Astrocyte of the spinal cord (primary cell): ENCODE data around the gene DNAH10.
A peak's percentile ranks its signal among the peaks of the same experiment; 100 is the strongest.
"Not testable (repeated sequence)": the region's sequence is repeated elsewhere in the genome, so short reads cannot be mapped to it uniquely, and the experiment has no call there.

Experiments used
- DNase-seq: peaks from one replicate; pipeline ENCODE4 v3.0.0; 2011; ENCODE audit warnings: low read depth, low spot score
- H3K4me3 ChIP-seq: 2 replicates; pipeline ENCODE4 v1.5.1; 2011; ENCODE audit warnings: low read depth, mild to moderate bottlenecking, low read length, moderate library complexity
- CTCF ChIP-seq: IDR thresholded peaks from 2 replicates; pipeline ENCODE4 v1.5.1; 2012; ENCODE audit warnings: low read depth, mild to moderate bottlenecking, low read length, inconsistent platforms
- in situ Hi-C: cut with HindIII; loops from 2 replicates; pipeline ENCODE4 v1.10.0; 2017; ENCODE audit warnings: low sequenced_read_pairs

DNAH10 gene

DNA sequence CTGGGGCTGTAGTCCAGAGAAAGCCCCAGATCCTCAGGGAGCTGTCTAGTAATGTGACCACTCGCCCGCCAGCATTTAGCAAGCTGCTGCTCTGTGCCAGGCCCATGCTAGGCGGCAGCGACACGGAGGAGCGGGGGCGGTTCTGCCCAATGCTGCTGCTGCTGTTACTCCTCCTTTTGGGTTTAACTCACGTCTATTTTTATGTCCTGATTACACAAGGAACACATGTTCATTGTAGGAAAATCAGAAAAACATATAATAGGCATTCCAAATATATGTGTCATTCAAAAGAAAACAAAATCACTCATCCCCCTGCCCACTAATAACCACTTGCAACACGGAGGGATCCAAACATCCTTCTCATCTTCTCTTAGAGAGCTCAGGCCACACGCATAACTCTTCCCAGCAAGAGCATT is 180.1 kb downstream of the DNAH10 start:
- DNase-seq: peak; percentile 86
- no peak overlapping the region for H3K4me3 ChIP-seq
- no peak for TF ChIP-seq CTCF
- in situ Hi-C loops: no loop called here

GRCh38 chr12:123942911-123943648 is 181.0 kb downstream of the DNAH10 start:
- DNase-seq: no peak
- in situ Hi-C loops: no loop called here
- no peak for TF ChIP-seq CTCF
- H3K4me3 ChIP-seq: no peak overlapping the region

DNA sequence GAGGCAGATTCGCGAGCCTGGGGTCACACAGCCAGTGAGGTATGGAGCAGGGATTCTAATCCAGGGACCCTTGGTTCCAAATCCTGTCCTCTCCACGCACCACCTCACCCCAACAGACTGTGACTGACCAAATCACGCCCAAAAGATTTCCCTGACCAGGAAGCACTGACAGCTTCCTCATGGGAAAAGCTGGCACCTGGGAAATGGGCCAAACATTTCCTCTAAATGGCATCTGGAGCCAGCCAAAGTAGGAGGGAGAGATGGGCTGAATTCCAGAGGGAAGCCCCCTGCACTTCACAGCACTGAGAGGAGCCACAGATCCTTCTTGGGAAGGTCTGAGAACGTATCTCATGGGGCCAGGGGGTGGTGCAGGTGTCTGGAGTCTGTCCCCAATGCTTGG is 181.7 kb downstream of the DNAH10 start:
- TF ChIP-seq CTCF: no peak
- no peak overlapping the region for H3K4me3 ChIP-seq
- DNase-seq: no peak
- in situ Hi-C loops: no loop called here

DNA sequence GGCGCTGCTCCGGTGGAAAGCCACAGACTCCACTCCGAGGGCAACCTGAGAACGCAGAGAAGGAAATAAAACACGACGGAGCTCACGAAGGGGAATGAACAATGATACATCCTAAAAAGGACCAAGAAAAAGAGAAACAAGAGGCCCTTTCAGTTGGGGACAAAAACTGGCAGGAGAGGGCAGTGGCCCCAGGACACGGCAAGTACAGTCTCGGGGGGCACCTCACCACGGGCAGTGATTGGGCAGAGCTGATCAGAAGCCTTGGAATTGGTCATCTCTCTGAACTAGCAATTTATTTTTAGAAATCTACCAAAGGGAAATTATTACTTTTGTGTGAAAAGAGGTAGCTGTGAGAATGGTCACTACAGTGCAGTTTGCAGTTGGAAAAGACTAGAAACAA is 182.6 kb downstream of the DNAH10 start:
- in situ Hi-C loops: no loop called here
- H3K4me3 ChIP-seq: no peak overlapping the region
- no peak for DNase-seq
- TF ChIP-seq CTCF: no peak

GRCh38 chr12:123945287-123946151 is 183.4 kb downstream of the DNAH10 start:
- no peak for DNase-seq
- no peak for TF ChIP-seq CTCF
- no peak overlapping the region for H3K4me3 ChIP-seq
- in situ Hi-C loops: no loop called here

GRCh38 chr12:123946152-123946515 is 184.0 kb downstream of the DNAH10 start:
- in situ Hi-C loops: no loop called here
- no peak for DNase-seq
- no peak overlapping the region for H3K4me3 ChIP-seq
- no peak for TF ChIP-seq CTCF

- H3K4me3 ChIP-seq, DNase-seq, in situ Hi-C loops: not testable (repeated sequence)
Observed at GRCh38 chr12:123946516-123947505, 184.7 kb downstream of the DNAH10 start.

DNA sequence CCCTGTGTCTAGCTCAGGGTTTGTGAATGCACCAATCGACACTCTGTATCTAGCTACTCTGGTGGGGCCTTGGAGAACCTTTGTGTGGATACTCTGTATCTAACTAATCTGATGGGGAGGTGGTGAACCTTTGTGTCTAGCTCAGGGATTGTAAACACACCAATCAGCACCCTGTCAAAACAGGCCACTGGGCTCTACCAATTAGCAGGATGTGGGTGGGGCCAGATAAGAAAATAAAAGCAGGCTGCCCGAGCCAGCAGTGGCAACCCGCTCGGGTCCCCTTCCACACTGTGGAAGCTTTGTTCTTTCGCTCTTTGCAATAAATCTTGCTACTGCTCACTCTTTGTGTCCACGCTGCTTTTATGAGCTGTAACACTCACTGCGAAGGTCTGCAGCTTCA is 185.4 kb downstream of the DNAH10 start:
- DNase-seq, in situ Hi-C loops, H3K4me3 ChIP-seq: not testable (repeated sequence)
